GM19455 (cell line): ENCODE results near the gene CARD11.
"Not testable (repeated sequence)": the region's sequence is repeated elsewhere in the genome, so short reads cannot be mapped to it uniquely, and the experiment has no call there.

Source experiments
- ATAC-seq: cut with Tn5 transposase; IDR thresholded peaks from one replicate; pipeline ENCODE4 v1.9.1; 2021; ENCODE audit not compliant: unreplicated experiment

The CARD11 gene

DNA sequence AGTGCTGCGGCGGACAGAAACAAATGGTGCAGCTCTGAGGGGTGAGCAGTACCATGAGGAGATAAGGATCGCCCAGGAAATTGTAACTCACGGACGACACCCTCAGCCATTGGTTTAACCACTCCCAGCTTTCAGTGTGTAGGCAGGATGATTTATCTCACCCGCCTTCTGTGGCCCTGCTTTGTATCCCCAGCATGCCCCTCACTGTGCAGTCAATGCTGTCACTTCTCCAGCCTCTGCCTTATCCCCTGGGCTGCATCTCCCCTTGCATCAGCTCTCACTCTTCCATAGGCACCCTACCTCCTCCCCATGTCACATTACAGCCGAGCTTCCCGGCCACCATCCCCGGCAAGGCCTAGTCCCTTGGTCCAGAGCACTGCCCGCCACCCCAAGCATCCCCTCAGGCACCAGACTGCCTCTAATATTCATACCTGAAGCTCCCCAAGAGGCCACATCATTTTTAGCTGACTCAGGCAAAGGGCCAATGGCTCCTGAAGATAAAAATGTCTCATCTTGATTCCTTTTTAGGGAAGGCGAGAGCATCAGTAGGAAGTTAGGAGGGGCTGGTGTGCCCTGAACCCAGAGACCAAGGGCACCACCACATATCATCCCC, 77.1 kb downstream of the CARD11 start:
- ATAC-seq = no peak

DNA sequence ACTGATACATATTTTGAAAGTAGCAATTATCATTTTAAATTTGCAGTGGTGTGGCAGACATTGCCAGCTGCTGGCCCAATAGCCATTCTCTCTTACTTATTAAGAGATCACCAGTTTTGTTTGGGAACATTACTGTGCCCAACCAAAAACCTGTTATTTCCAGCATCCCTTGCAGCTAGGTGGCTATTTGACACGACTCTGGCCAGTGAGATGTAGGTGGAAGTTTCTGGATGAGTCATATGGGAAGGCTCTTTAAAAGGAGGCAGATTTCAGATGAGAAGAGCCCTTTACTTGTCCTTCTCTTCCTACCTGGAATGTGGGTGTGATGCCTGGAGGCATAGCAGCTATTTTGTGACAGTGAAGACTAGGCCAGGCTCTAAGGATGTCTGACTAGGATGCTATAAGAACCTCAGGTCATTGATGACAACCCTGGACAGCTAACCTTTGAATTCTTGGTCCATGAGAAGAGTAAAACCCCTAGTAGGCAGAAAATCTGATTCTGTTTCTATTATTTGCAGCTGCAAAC, 77.9 kb downstream of the CARD11 start:
- ATAC-seq = no peak

DNA sequence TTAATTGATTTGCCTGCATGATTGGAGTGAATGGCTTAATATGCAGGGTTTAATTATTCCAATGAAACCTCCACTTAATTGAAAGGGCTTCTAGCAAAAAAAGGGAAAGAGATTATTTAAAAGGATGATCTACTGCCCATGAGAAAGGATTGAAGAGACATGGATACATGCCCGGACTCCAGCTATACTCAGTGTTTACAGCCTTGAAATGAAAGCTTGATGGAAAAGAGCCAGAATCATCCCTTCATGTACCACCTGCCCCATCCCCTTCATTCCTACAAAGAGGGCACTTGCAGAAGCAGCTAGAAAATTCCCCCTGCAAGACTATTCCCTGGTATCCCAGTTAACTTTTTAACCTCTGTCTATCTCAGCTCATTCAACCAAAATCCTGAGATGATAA, 78.4 kb downstream of the CARD11 start:
- no peak for ATAC-seq

DNA sequence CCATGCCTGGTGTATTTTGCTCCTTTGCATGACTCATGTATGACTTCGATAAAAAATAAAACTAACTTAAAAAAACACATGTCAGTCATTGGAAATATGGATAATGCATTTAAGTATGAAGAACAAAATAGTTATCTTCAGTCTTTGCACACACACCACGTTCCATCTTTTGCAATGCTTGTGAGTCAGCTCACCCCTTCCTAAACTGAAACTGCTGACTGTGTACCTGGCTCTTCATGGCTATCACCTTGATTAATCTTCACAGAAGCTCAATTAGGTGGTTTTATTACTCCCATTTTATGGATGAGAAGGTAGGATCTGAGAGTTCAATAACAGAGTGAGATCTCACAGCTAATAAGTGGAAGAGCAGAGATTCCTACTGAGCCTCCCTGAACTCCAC, 79.5 kb downstream of the CARD11 start:
- no peak for ATAC-seq

DNA sequence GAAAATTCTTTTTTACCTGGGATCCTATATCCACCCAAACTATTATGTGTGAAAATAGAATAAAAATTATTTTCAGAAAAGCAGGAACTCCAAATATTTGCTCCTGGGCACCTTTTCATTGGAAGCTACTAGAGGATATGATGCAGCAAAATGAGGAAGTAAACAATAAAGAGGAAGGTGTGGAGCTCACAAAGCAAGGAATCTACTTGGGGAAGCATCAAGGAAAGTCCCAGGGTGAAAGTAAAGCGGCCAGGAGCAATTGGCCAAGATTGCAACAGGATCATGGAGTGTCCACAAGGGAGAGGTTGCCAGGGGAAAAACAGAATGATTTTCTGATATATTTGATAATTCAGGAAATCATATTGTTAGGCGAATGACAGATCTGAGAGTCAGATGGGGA, 80.8 kb downstream of the CARD11 start:
- ATAC-seq = no peak

DNA sequence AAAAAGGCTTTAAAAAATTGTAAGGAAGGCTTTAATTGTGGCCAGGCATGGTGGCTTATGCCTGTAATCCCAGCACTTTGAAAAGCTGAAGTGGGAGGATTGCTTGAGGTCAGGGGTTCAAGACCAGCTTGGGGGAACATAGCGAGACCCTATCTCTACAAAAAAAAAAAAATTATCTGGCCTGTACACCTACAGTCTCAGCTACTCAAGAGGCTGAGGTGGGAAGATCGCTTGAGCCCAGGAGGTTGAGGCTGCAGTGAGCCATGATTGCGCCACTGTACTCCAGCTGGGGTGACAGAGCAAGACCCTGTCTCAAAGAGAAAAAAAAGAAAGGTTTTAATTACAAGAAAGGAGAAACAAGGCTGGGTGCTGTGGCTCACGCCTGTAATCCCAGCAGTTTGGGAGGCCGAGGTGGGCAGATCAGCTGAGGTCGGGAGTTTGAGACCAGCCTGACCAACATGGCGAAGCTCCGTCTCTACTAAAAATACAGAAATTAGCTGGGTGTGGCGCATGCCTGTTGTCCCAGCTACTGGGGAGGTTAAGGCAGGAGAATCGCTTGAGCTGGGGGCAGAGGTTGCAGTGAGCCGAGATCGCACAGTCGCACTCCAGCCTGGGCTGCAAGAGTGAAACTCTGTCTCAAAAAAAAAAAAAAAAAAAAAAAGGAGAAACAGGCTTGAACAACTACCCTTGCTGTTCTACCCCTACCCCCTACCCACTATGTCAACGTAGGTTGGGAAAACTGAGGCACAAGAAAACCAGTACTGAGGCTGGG, 83.7 kb downstream of the CARD11 start:
- ATAC-seq = no peak

DNA sequence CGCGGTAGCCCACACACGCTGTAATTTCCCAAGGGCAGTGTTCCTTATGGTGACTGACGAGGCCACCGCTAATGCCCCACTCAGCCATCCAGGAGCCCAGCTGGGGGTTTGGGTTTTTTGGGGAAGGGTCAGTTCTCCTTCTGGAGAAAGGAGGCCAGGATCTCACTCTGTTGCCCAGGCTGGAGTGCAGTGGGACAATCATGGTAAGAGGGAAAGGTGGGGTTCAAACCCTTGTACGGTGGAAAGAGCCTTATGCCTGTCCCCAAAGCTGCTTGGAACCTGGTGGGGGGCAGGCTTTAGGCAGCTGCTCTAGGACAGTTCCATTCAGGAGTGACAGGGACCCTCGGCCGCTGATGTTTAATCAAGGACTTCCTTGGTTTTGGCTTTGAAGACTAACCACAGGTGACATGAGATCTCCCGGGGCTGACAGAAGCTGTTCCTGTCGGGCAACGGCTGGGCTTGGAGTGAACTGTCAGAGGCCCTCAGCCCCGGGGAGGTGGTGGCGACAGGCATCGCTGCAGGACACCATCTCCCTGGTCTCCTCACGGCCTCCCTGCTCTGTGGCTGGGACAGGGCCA, 84.5 kb downstream of the CARD11 start:
- ATAC-seq = no peak

DNA sequence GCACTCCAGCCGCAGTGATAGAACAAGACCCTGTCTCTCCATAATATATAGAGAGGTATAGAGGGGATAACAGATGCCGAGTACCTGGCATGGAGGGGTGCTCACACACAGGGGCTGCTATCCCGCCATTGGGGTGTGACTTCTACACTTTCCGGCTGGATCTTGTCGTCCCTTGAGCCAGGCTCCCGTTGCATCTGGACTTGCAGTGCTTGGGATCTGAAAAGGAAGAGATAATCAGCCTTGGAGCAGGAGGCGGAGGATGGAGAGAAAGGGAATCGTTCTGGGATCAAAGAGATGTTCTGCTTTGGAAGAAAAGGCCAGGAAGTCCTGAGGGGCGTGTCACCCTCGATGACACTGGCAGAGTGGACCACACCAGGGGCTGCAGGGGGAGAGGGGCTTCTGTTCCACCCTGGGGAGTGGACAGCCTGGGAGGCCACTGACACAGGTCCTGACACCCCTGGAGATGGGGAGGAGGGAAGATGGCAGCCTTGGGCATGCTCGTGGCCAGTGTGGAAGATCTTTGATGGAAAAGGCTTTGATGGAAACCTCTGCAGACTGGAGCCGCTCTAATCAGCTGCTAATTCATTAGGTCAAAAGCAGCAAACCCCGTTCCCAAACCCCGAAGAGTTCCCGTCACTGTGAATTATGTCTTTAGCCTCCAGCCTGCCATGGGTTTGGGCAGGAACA, 85.1 kb downstream of the CARD11 start:
- no peak for ATAC-seq

DNA sequence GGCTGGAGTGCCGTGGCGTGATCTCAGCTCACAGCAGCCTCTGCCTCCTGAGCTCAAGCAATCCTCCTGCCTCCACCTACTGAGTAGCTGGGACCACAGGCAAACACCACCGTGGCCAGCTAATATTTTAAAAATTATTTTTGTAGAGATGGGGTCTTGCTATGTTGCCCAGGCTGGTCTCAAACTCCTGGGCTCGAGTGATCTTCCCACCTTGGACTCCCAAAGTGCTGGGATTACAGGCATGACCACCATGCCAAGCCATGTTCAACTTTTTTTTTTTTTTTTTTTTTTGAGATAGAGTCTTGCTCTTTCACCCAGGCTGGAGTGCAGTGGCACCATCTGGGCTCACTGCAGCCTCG, 86.3 kb downstream of the CARD11 start:
- ATAC-seq = not testable (repeated sequence)

DNA sequence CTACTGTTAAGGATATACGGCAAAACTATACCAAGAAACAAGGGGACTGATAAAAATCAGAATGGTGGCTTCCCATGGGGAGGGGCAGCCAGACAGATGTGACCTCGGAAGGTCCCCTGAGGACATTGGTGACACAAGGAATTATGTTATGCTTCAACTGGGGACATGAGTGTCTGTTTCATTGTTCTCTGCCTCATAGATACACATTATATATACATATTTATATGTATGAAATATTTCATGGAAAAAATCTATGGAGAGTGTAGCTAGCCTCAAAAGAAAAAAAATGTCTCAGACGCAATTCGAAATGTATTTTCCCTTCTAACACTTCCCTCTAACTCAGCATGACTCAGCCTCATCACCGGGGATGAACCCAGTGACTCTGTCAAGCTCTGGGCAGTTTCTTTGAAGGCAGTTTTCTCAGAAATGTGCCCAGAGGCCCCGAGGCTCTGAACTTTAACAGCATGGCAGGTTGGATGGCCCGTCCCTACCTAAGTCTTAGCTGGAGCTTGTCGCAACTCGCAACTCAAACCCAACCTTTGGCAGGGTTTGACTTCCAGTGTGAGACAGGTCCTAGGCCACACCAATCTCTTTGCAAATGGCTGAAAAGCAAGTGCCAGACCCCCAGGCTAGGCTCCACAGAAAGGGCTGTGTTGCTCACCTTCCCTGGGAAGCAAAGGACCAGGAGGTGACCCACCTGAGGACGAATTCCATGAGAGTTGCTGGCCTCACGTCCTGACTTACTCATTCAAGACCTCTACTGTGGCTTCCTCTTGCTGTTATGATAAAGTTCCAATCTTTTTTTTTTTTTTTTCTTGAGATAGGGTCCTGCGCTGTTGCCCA, 86.9 kb downstream of the CARD11 start:
- no peak for ATAC-seq

DNA sequence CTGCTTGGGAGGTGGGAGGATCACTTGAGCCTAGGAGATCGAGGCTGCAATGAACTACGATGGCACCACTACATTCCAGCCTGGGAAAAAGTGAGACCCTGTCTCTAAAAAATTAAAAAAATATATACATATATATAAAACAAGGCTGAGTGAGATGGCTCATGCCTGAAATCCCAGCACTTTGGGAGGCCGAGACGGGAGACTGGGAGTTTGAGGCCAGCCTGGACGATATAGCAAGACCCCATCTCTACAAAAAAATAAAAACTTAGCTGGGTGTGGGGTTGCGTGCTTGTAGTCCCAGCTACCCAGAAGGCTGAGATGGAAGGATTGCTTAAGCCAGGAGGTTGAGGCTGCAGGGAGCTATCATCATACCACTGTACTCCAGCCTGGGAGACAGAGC, 87.6 kb downstream of the CARD11 start:
- no peak for ATAC-seq

DNA sequence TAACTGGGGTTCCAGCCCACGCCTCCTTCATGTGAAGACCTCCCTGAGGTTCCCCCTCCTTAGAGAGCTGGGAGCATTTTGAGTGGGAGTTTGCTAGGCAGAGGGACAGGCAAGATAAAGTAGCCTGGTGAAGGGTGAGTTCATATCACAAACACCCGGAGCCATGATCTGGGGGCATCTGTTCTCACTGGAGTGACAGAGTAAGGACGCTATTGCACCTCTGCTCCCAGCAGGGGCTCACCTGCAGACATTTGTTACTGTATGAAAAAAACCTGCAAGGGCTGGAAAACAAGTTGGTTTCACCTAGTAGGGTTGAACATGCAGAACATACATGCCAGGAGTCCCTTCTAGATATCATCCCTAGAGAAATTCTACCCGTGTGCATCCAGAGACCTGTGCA, 88.4 kb downstream of the CARD11 start:
- ATAC-seq = no peak

DNA sequence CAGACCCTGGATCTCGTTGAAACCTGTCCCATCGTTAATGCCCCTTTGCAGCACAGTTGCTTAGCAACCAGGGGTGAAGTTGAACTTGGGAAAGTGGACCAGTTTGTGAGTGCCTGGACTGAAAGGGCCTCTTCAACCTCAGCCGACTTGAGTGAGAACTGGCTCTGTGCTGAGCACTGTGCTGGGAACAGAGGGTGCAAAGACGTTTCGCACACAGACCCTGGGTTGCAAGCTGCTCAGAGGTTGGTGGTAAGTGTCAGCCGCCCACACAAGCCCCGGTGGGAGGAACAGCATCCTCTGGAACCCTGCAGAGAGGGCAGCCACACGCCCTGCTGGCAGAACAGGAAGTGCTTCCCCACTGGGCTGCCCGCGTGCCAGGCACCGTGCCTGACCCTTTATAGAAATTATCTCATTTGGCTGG, 89.2 kb downstream of the CARD11 start:
- no peak for ATAC-seq

DNA sequence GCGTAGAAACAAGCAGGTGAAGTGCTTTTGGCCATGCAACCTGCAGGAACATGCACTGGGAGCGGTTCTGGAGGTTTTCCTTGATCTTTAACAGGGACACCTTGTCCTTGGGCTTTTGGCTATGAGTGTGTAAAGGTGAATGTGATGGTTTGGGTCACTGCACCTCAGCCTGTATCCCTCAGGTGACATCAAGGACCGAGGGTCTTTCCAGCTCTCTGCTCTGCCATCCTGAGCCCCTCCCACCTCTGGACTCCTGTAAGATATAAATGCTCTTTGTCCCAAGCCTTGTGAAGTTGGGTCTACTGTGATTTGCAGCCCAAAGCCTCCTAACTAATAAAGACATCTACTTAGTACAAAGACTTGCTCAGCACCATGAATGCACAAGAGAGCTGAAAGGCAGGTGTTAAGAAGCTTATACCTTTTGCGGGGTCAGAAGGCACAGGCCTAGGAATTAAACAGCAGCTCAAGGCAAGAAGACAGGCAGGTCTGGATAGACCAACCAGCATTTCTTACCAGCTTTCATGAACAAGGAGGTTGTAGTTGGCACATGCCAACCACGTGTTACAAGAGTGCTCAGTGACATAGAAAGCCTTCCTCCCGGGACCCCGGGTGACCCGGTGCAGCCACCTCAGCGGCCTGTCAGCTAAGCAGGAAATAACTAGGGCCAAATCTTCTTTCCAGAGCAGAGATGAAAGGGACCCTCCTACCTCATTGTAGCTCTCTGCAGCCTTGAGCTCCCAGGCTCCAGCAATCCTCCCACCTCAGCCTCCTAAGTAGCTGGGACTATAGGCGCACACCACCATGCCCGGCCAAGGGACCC, 89.9 kb downstream of the CARD11 start:
- no peak for ATAC-seq

DNA sequence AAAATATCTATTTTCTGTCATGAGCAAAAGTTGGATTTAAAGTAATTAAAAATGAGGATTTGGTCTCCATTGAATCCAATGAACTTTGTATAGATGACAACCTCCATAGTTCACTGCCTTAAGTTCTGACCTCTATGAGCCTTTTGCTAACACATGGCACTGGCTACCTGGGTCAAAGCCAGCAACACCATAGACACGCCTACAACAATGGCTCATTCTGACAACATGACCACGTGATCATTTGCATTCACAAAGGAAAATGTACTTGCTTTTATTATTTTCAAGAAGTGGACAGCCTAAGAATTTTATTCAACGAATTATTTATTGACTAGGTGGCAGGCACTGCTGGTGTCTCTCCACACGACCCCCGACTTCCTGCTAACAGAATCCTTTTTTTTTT, 90.6 kb downstream of the CARD11 start:
- ATAC-seq = no peak

DNA sequence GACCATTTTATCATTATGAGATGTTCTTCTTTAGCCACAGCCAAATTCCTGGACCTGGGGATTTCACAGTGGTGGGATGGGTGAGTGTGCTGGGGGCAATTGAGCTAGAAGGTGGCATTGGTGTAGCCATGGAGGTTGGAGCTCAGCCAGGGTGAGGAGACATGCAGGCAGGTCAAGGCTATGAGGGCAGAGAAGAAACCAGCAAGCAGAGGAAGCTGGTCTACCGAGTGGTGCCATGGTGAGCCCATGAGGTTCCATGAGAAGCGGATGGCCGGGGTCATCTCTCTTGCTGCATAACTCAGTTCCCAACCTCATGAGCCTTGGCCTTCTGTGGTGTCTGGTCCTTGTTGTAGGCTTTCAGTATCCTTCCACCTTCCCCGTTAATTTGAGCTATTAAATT, 91.4 kb downstream of the CARD11 start:
- no peak for ATAC-seq

DNA sequence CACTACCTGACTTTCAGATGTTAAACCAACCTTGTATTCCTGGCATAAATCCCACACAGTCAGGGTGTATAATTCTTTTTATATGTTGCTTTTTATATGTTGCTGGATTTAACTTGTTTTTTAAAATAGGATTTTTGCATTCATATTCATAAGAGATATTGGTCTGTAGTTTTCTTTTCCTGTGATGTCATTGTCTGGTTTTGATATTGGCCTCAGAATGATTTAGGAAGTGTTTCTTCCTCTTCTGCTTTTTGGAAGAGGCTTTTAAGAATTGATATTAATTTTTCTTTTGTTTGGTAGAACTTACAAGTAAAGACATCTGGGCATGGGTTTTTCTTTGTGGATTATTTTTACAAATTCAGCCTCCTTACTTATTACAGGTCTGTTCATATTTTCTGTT, 93.1 kb downstream of the CARD11 start:
- ATAC-seq = no peak

DNA sequence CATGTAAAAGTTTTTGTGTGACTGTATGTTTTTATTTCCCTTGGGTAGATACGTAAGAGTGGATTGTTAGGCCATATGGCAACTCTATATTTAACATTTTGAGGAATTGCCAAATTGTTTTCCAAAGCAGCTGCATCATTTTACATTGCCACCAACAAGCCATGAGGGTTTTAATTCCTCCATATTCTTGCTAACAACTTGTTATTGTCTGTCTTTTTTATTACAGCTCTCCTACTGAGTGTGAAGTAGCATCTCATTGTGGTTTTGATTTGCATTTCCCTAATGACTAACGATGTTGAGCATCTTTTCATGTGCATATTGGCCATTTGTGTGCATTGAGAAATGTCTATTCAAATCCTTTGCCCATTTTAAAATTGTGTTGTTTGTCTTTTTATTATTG, 94.9 kb downstream of the CARD11 start:
- no peak for ATAC-seq

DNA sequence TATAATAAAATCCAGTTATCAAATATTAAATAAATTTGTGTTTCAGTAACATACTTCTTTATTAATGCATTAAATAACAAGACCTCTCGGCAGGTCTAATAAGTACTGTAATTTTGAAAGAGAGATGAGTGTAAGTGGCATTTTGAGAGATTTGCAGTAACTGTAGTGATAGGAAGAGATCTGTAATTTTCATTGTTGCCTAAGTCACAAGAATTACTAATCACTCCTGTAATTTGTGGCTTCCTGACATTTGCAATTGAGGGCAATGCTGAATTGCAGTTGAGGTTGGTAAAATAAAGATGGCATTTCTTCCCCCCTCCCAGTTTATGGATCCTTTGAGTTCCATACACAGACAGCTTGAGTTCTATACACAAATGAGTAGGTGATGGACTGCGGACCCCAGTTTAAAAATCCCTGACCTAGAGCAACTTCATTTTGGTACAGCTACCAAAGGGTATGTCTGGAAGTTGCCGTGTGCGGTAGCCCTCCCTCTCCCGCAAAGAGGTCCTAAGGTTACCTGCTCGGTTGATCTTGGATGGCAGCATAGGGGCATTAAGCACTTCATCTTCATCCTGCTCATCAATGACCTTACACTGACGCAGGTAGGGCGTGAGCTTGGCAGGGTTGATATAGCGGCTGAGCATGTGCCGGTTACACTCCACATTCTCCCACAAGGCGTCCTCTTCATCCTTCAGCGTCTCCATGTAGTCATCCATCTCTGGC, 96.4 kb downstream of the CARD11 start:
- ATAC-seq = no peak
